Measurements from ENCODE around the gene GAST. TPM values are rescaled to one million over a fixed set of nuclear protein-coding genes. Genes with fewer than 3 reads are reported as not detected.

GAST gene
- total and polyA plus RNA-seq, 9 of the 15 experiments (the other 6 are each of a cell fraction or from before 2014, with no cell fraction given), result not detected

DNA sequence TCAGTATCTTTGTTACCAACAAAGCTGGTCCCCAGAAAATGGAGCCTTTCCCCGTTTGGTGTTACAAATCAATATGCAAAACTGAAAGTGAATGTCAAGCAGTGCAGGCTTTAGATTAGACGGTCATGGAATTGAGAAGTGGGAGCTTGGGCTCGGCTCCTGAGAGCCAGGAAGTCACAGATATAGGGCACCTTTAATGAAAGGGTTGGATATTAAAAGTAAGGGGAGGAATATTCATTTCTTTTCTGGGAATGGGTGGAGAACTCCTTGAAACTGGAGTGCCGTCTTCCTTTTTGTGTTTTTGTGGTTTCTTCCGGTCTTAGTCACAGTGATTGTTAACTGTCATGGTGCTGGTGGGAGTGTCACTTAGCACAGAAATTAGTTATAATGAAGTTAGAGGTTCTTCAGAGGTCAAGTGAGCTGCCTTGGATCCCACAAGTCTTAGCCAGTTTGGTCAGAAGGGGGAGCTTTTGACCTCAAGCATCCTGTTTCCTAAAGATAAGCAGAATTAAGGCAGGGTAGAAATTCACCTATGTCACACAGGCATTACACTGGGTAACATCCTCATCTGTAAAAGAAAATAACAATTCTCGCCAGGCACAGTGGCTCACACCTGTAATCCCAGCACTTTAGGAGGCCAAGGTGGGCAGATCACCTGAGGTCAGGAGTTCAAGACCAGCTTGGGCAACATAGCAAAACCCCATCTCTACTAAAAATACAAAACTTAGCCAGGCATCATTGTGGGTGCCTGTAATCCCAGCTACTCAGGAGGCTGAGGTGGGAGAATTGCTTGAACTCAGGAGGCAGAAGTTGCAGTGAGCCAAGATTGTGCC is 33.0 kb upstream of the GAST start (continued):
- TF ChIP-seq, protein P1, sequence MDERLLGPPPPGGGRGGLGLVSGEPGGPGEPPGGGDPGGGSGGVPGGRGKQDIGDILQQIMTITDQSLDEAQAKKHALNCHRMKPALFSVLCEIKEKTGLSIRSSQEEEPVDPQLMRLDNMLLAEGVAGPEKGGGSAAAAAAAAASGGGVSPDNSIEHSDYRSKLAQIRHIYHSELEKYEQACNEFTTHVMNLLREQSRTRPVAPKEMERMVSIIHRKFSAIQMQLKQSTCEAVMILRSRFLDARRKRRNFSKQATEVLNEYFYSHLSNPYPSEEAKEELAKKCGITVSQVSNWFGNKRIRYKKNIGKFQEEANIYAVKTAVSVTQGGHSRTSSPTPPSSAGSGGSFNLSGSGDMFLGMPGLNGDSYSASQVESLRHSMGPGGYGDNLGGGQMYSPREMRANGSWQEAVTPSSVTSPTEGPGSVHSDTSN (CRISPR knock-in tag; IDR thresholded peaks at IDR 0.05; ENCODE audit: low read depth), result no peak
- TF ChIP-seq, protein P1 (tag; conservative IDR thresholded peaks at IDR 0.05; ENCODE audit: low read depth), result peak; percentile 87
- TF ChIP-seq PTTG1 (tag; IDR thresholded peaks at IDR 0.05; ENCODE audit: low read depth), result no peak
- TF ChIP-seq ZC3H4 (CRISPR knock-in tag; IDR thresholded peaks at IDR 0.05; ENCODE audit: borderline replicate concordance), result no peak
- 0 out of 2 replicates have a peak, but pooled peaks have one; percentile 65 for TF ChIP-seq ZBED1 (IDR thresholded peaks at IDR 0.05)
- TF ChIP-seq CBFA2T2 (conservative IDR thresholded peaks at IDR 0.05), result peak; percentile 83
- TF ChIP-seq ARNT (IDR thresholded peaks at IDR 0.05), result peak in 1 of 2 experiments; percentile 44; a peak in 2 of 4 replicates
- peak in 1 of 2 experiments; percentile 17; a peak in 1 of 4 replicates for TF ChIP-seq SRF (CRISPR knock-in tag; IDR thresholded peaks at IDR 0.05)
- no peak for TF ChIP-seq TCF7 (IDR thresholded peaks at IDR 0.05; ENCODE audit: borderline replicate concordance)
- TF ChIP-seq, protein P2, sequence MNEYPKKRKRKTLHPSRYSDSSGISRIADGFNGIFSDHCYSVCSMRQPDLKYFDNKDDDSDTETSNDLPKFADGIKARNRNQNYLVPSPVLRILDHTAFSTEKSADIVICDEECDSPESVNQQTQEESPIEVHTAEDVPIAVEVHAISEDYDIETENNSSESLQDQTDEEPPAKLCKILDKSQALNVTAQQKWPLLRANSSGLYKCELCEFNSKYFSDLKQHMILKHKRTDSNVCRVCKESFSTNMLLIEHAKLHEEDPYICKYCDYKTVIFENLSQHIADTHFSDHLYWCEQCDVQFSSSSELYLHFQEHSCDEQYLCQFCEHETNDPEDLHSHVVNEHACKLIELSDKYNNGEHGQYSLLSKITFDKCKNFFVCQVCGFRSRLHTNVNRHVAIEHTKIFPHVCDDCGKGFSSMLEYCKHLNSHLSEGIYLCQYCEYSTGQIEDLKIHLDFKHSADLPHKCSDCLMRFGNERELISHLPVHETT (CRISPR knock-in tag; conservative IDR thresholded peaks at IDR 0.05 in 1 of 2, IDR thresholded peaks at IDR 0.05 in 1 of 2), result no peak
- peak in 1 of 2 experiments; percentile 34; a peak in 1 of 4 replicates for TF ChIP-seq ETV6 (IDR thresholded peaks at IDR 0.05; ENCODE audit: borderline replicate concordance in 1 of 2, low read depth in 2 of 2, low read length in 1 of 2)
- no peak for TF ChIP-seq ETV6 (CRISPR knock-in tag; IDR thresholded peaks at IDR 0.05; ENCODE audit: borderline replicate concordance)
- TF ChIP-seq ZNF431 (CRISPR knock-in tag; IDR thresholded peaks at IDR 0.05), result no peak
- TF ChIP-seq, protein P3, sequence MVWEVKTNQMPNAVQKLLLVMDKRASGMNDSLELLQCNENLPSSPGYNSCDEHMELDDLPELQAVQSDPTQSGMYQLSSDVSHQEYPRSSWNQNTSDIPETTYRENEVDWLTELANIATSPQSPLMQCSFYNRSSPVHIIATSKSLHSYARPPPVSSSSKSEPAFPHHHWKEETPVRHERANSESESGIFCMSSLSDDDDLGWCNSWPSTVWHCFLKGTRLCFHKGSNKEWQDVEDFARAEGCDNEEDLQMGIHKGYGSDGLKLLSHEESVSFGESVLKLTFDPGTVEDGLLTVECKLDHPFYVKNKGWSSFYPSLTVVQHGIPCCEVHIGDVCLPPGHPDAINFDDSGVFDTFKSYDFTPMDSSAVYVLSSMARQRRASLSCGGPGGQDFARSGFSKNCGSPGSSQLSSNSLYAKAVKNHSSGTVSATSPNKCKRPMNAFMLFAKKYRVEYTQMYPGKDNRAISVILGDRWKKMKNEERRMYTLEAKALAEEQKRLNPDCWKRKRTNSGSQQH (CRISPR knock-in tag; IDR thresholded peaks at IDR 0.05), result no peak
- peak; percentile 97 for TF ChIP-seq ETV1 (tag; conservative IDR thresholded peaks at IDR 0.05; ENCODE audit: low read depth)
- no peak for TF ChIP-seq RFX5 (IDR thresholded peaks at IDR 0.05; ENCODE audit: low read depth, low read length)
- peak; percentile 75 for TF ChIP-seq ZNF766 (CRISPR knock-in tag; conservative IDR thresholded peaks at IDR 0.05)
- TF ChIP-seq, protein P4, sequence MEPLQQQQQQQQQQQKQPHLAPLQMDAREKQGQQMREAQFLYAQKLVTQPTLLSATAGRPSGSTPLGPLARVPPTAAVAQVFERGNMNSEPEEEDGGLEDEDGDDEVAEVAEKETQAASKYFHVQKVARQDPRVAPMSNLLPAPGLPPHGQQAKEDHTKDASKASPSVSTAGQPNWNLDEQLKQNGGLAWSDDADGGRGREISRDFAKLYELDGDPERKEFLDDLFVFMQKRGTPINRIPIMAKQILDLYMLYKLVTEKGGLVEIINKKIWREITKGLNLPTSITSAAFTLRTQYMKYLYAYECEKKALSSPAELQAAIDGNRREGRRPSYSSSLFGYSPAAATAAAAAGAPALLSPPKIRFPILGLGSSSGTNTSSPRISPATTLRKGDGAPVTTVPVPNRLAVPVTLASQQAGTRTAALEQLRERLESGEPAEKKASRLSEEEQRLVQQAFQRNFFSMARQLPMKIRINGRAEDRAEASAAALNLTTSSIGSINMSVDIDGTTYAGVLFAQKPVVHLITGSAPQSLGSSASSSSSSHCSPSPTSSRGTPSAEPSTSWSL (CRISPR knock-in tag; IDR thresholded peaks at IDR 0.05; ENCODE audit: borderline replicate concordance), result 0 out of 2 replicates have a peak, but pooled peaks have one; percentile 1
